ENCODE results near the gene PVALEF.
"Not testable (repeated sequence)": the region's sequence is repeated elsewhere in the genome, so short reads cannot be mapped to it uniquely, and the experiment has no call there.

PVALEF gene

DNA sequence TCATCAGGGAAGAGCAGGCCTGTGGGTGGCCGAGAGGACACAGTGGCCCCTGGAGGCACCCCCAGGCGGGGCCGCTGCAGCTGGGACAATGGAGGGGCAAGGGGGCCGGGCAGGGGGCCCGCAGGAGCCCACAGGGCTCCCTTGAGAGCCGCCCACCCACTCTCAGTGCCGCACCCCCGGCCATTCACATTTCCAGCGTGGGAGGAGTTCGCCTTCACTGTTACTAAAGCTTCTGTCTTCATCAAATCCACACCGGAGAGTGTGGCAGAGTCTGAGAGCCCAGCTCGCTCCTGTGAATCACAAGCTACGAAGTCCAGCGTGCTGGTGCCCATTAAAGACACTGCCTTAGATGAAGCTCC lies 20.9 kb upstream of the PVALEF start:
- Histone ChIP-seq H3K27ac (ENCODE audit: low read depth in 2 of 2, low read length in 2 of 2) (no peak overlapping the region), H3K4me1 (ENCODE audit: control insufficient read depth in 2 of 2, insufficient read depth in 2 of 2, low read length in 2 of 2) (peaks cover 0 to 2% of the 10 kb centered on the region in 2 donors)

DNA sequence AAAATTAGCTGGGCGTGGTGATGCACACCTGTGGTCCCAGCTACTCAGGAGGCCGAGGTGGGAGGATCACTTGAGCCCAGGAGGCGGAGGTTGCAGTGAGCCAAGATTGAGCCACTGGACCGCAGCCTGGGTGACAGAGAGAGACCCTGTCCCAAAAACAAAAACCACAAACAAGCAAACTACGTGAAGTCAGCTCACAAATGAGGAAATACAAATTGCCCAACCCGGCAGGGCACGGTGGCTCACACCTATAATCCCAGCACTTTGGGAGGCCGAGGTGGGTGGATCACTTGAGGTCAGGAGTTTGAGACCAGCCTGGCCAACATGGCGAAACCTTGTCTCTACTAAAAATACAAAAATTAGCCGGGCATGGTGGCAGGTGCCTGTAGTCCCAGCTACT lies 19.1 kb upstream of the PVALEF start:
- not testable (repeated sequence) for H3K36me3 ChIP-seq (ENCODE audit: control insufficient read depth in 2 of 2, insufficient read depth in 2 of 2, low read length in 2 of 2); H3K9ac ChIP-seq (ENCODE audit: low read depth in 1 of 2, low read length in 2 of 2); H3K27ac ChIP-seq (ENCODE audit: low read depth in 2 of 2, low read length in 2 of 2)

More for the DNA sequence above, 20.9 kb upstream of the PVALEF start:
- no peak overlapping the region for H3K4me3 ChIP-seq (ENCODE audit: low read length in 2 of 2)
- H3K36me3 ChIP-seq (ENCODE audit: control insufficient read depth in 2 of 2, insufficient read depth in 2 of 2, low read length in 2 of 2) = no peaks in the 10 kb centered on the region
- H3K9ac ChIP-seq (ENCODE audit: low read depth in 1 of 2, low read length in 2 of 2) = no peak overlapping the region
- H3K9me3 ChIP-seq (ENCODE audit: control insufficient read depth in 2 of 2, low read length in 2 of 2) = no peaks in the 10 kb centered on the region
- H3K27me3 ChIP-seq (ENCODE audit: control insufficient read depth in 2 of 2, insufficient read depth in 2 of 2, low read length in 2 of 2) = no peaks in the 10 kb centered on the region

DNA sequence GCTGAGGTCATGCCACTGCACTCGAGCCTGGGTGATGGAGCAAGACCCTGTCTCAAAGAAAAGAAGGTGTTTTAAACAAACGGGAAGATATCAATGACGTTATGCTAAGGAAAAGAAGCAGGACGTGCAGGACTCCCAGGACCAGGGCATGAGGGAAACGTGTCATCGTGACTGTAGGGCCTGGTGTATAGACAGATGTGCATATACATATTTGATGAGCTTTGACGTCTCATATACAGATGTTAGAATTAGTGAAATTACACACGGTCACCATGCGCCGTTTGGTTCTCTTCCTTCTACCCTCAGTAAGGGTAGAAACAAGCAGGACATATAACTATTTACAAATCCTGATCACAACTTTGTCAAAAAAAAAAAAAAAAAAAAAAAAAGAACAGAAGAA lies 17.6 kb upstream of the PVALEF start:
- Histone ChIP-seq H3K9ac (ENCODE audit: low read depth in 1 of 2, low read length in 2 of 2) (no peak overlapping the region), H3K27me3 (ENCODE audit: control insufficient read depth in 2 of 2, insufficient read depth in 2 of 2, low read length in 2 of 2) (peaks cover 0 to 2% of the 10 kb centered on the region in 2 donors), H3K4me1 (ENCODE audit: control insufficient read depth in 2 of 2, insufficient read depth in 2 of 2, low read length in 2 of 2) (peaks cover 0 to 2% of the 10 kb centered on the region in 2 donors), H3K27ac (ENCODE audit: low read depth in 2 of 2, low read length in 2 of 2) (no peak overlapping the region), H3K4me3 (ENCODE audit: low read length in 2 of 2) (no peak overlapping the region), H3K36me3 (ENCODE audit: control insufficient read depth in 2 of 2, insufficient read depth in 2 of 2, low read length in 2 of 2) (no peaks in the 10 kb centered on the region), H3K9me3 (ENCODE audit: control insufficient read depth in 2 of 2, low read length in 2 of 2) (no peaks in the 10 kb centered on the region)

More for the DNA sequence above, 19.1 kb upstream of the PVALEF start:
- H3K27me3 ChIP-seq (ENCODE audit: control insufficient read depth in 2 of 2, insufficient read depth in 2 of 2, low read length in 2 of 2); H3K4me3 ChIP-seq (ENCODE audit: low read length in 2 of 2); H3K4me1 ChIP-seq (ENCODE audit: control insufficient read depth in 2 of 2, insufficient read depth in 2 of 2, low read length in 2 of 2); H3K9me3 ChIP-seq (ENCODE audit: control insufficient read depth in 2 of 2, low read length in 2 of 2): not testable (repeated sequence)

DNA sequence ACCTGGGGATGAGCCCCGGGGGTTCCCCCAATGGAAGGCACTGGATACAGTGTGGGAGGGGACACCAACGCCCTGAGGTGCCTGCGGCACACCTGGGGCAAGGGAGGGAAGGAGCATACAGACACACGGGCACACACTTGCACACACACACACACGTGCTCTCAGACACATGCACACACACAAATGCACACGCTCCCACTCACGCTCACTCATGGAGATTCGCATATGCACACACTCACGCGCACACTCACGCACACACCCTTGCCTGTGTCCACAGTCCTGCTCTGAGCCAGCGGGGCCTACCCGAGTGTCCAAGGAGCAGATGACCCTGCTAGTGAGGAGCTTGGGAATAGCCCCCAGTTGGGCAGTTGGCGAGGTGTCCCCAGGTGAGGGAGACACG lies 16.7 kb upstream of the PVALEF start:
- no peak overlapping the region for H3K4me3 ChIP-seq (ENCODE audit: low read length in 2 of 2)
- H3K9ac ChIP-seq (ENCODE audit: low read depth in 1 of 2, low read length in 2 of 2) = no peak overlapping the region
- no peaks in the 10 kb centered on the region for H3K36me3 ChIP-seq (ENCODE audit: control insufficient read depth in 2 of 2, insufficient read depth in 2 of 2, low read length in 2 of 2)
- H3K27ac ChIP-seq (ENCODE audit: low read depth in 2 of 2, low read length in 2 of 2) = no peak overlapping the region
- no peaks in the 10 kb centered on the region for H3K4me1 ChIP-seq (ENCODE audit: control insufficient read depth in 2 of 2, insufficient read depth in 2 of 2, low read length in 2 of 2)
- no peaks in the 10 kb centered on the region for H3K9me3 ChIP-seq (ENCODE audit: control insufficient read depth in 2 of 2, low read length in 2 of 2)
- peaks cover 0 to 2% of the 10 kb centered on the region in 2 donors for H3K27me3 ChIP-seq (ENCODE audit: control insufficient read depth in 2 of 2, insufficient read depth in 2 of 2, low read length in 2 of 2)

DNA sequence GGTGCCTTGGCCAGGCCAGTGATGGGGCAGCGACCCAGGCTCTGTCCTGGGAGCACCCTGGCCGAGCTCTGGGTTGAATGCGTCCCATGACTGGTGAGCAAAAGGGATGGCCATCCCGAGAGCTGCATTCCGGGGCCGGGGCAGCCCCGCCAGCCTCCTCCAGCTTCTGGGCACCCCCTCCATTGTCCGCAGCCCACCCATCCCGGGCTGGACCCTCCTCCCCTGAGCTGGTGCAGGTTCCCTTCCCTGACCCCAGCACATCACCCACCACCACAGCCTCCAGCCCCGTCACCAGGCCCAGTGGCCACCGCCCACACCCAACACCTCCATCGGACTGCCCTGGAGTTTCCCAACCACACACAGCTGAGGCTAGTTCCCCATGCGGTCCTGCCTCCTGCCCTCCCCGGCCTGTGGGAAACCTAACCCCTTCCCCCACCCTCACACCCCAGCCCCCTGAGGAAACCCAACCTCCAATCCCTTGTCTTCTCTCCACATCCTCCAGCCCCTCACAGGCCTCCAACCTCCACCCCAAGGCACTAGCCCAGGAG lies 16.2 kb upstream of the PVALEF start:
- H3K27me3 ChIP-seq (ENCODE audit: control insufficient read depth in 2 of 2, insufficient read depth in 2 of 2, low read length in 2 of 2) = peaks cover 0 to 2% of the 10 kb centered on the region in 2 donors
- H3K4me1 ChIP-seq (ENCODE audit: control insufficient read depth in 2 of 2, insufficient read depth in 2 of 2, low read length in 2 of 2) = no peaks in the 10 kb centered on the region
- H3K4me3 ChIP-seq (ENCODE audit: low read length in 2 of 2) = no peak overlapping the region
- no peaks in the 10 kb centered on the region for H3K9me3 ChIP-seq (ENCODE audit: control insufficient read depth in 2 of 2, low read length in 2 of 2)
- no peak overlapping the region for H3K27ac ChIP-seq (ENCODE audit: low read depth in 2 of 2, low read length in 2 of 2)
- H3K9ac ChIP-seq (ENCODE audit: low read depth in 1 of 2, low read length in 2 of 2) = no peak overlapping the region
- H3K36me3 ChIP-seq (ENCODE audit: control insufficient read depth in 2 of 2, insufficient read depth in 2 of 2, low read length in 2 of 2) = no peaks in the 10 kb centered on the region

DNA sequence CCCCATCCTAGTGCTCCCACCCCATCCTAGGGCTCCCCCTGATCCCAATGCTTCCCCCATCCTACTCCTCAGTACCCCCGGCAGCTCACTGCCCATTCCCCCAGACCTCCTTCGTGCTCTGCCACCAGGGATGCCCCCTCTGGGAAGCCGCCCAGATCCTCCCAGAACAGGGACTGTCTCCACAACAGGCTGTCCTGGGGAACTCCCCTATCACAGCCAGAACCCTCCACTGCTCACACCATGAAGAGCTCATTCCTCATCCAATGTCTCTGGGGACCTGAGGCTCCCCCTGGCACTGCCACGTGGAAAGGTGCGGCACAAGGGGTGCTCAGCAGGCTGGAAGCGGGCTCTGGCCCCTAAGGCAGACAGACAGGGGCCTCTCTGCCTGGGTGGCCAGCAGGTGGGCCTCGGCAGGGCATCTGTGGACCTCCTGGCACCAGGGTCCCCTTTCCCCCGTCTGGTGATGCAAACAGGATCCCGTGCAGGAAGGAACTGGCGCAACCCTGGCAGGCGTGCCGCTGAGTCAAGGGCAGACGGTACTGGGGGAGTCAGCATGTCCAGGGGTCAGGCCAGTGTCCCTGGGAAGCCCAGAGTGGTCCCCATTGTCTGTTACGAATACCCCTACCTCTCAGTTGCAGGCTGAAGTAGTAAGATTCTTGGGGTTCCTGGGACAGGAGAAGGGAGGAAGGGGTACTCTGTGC lies 14.8 kb upstream of the PVALEF start:
- Histone ChIP-seq H3K27me3 (ENCODE audit: control insufficient read depth in 2 of 2, insufficient read depth in 2 of 2, low read length in 2 of 2) (peaks cover 0 to 2% of the 10 kb centered on the region in 2 donors), H3K4me3 (ENCODE audit: low read length in 2 of 2) (no peak overlapping the region), H3K27ac (ENCODE audit: low read depth in 2 of 2, low read length in 2 of 2) (no peak overlapping the region), H3K9me3 (ENCODE audit: control insufficient read depth in 2 of 2, low read length in 2 of 2) (no peaks in the 10 kb centered on the region), H3K9ac (ENCODE audit: low read depth in 1 of 2, low read length in 2 of 2) (no peak overlapping the region), H3K36me3 (ENCODE audit: control insufficient read depth in 2 of 2, insufficient read depth in 2 of 2, low read length in 2 of 2) (no peaks in the 10 kb centered on the region), H3K4me1 (ENCODE audit: control insufficient read depth in 2 of 2, insufficient read depth in 2 of 2, low read length in 2 of 2) (no peaks in the 10 kb centered on the region)

DNA sequence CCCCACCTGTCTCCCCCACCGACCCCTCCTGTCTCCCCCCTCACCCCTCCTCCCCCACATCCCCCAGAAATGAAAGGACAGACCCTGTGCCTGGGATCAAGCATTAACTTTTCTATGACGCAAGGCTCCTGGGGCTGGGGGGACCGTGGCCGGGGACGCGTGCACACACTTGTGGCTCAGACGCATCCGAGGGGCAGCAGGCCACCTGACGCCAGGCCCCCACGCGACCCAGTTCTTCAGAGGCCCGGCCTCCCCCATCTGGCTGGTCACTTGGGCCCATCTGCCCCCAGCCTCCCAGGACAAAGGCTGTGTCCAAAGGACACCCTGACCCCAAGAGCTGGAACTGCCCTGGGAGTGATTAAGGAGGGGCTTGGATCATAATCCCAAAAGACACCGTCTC lies 14.0 kb upstream of the PVALEF start:
- H3K4me3 ChIP-seq (ENCODE audit: low read length in 2 of 2) = no peak overlapping the region
- H3K36me3 ChIP-seq (ENCODE audit: control insufficient read depth in 2 of 2, insufficient read depth in 2 of 2, low read length in 2 of 2) = no peaks in the 10 kb centered on the region
- no peaks in the 10 kb centered on the region for H3K4me1 ChIP-seq (ENCODE audit: control insufficient read depth in 2 of 2, insufficient read depth in 2 of 2, low read length in 2 of 2)
- H3K27me3 ChIP-seq (ENCODE audit: control insufficient read depth in 2 of 2, insufficient read depth in 2 of 2, low read length in 2 of 2) = peaks cover 0 to 2% of the 10 kb centered on the region in 2 donors
- no peak overlapping the region for H3K9ac ChIP-seq (ENCODE audit: low read depth in 1 of 2, low read length in 2 of 2)
- no peaks in the 10 kb centered on the region for H3K9me3 ChIP-seq (ENCODE audit: control insufficient read depth in 2 of 2, low read length in 2 of 2)
- H3K27ac ChIP-seq (ENCODE audit: low read depth in 2 of 2, low read length in 2 of 2) = no peak overlapping the region

DNA sequence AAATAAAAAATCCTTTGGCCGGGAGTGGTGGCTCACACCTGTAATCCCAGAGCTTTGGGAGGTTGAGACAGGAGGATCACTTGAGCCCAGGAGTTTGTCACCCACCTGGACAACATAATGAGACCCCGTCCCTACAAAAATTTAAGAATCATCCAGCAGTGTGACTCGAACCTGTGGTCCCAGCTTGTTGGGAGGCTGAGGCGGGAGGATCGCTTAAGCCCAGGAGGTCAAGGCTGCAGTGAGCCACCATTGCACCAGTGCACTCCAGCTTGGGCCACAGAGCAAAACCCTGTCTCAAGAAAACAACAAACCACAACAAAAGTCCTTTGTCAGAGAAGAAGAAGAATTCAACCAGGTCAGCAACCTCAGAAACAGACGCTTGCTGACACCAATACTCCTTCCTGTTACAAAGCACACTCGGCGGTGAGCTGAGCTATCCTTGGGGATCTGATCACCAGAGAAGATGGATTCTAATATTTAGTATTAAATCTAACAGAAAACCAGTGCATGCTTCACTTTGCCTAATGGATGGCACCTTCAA lies 12.9 kb upstream of the PVALEF start:
- Histone ChIP-seq H3K27ac (ENCODE audit: low read depth in 2 of 2, low read length in 2 of 2) (no peak overlapping the region), H3K4me1 (ENCODE audit: control insufficient read depth in 2 of 2, insufficient read depth in 2 of 2, low read length in 2 of 2) (no peaks in the 10 kb centered on the region), H3K9me3 (ENCODE audit: control insufficient read depth in 2 of 2, low read length in 2 of 2) (no peaks in the 10 kb centered on the region), H3K36me3 (ENCODE audit: control insufficient read depth in 2 of 2, insufficient read depth in 2 of 2, low read length in 2 of 2) (no peaks in the 10 kb centered on the region), H3K4me3 (ENCODE audit: low read length in 2 of 2) (no peak overlapping the region), H3K27me3 (ENCODE audit: control insufficient read depth in 2 of 2, insufficient read depth in 2 of 2, low read length in 2 of 2) (peaks cover 0 to 2% of the 10 kb centered on the region in 2 donors), H3K9ac (ENCODE audit: low read depth in 1 of 2, low read length in 2 of 2) (no peak overlapping the region)

DNA sequence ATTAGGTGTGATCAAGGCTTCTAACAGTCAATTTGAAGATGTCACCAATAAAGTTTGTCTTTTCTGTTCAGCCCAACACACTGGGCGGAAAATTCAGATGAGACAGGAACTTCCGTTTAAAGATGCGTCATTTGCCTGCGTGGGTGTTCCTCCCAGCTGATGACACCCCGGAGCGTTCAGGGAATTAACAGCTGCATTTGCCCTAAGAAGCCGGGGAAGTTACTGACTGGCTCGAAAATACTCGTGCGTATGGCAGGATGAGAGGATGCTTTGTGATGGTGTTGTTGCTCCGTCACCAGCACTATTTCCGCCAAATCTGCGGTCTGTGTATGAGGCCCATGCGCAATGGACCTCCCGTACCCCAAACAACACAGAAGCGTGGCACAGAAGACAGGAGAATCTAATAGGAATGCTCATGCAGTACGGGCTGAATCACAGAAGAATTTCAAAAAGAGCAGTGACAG lies 11.9 kb upstream of the PVALEF start:
- Histone ChIP-seq H3K27ac (ENCODE audit: low read depth in 2 of 2, low read length in 2 of 2) (peak overlapping the region in 1 of 2 donors; percentile 9), H3K4me1 (ENCODE audit: control insufficient read depth in 2 of 2, insufficient read depth in 2 of 2, low read length in 2 of 2) (no peaks in the 10 kb centered on the region)

DNA sequence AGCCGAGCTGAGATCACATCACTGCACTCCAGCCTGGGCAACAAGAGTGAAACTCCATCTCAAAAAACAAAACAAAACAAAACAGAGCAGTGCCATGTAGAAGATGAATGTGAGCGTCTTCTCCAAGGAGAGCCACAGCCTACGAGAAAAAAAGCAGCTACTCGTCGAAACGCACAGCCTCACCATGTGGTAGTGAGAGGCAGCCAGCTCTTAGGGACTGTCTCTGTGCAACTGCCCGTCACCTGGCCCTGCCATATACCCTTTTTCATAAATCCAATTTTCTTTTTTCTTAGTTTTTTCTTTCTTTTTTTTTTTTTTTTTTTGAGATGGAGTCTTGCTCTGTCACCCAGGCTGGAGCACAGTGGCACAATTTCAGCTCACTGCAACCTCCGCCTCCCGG lies 11.3 kb upstream of the PVALEF start:
- not testable (repeated sequence) for H3K9me3 ChIP-seq (ENCODE audit: control insufficient read depth in 2 of 2, low read length in 2 of 2); H3K27ac ChIP-seq (ENCODE audit: low read depth in 2 of 2, low read length in 2 of 2); H3K4me3 ChIP-seq (ENCODE audit: low read length in 2 of 2); H3K9ac ChIP-seq (ENCODE audit: low read depth in 1 of 2, low read length in 2 of 2); H3K36me3 ChIP-seq (ENCODE audit: control insufficient read depth in 2 of 2, insufficient read depth in 2 of 2, low read length in 2 of 2); H3K4me1 ChIP-seq (ENCODE audit: control insufficient read depth in 2 of 2, insufficient read depth in 2 of 2, low read length in 2 of 2); H3K27me3 ChIP-seq (ENCODE audit: control insufficient read depth in 2 of 2, insufficient read depth in 2 of 2, low read length in 2 of 2)

More for the DNA sequence above, 11.9 kb upstream of the PVALEF start:
- H3K9me3 ChIP-seq (ENCODE audit: control insufficient read depth in 2 of 2, low read length in 2 of 2) = no peaks in the 10 kb centered on the region
- no peak overlapping the region for H3K4me3 ChIP-seq (ENCODE audit: low read length in 2 of 2)
- H3K36me3 ChIP-seq (ENCODE audit: control insufficient read depth in 2 of 2, insufficient read depth in 2 of 2, low read length in 2 of 2) = no peaks in the 10 kb centered on the region
- H3K27me3 ChIP-seq (ENCODE audit: control insufficient read depth in 2 of 2, insufficient read depth in 2 of 2, low read length in 2 of 2) = peaks cover 0 to 2% of the 10 kb centered on the region in 2 donors
- no peak overlapping the region for H3K9ac ChIP-seq (ENCODE audit: low read depth in 1 of 2, low read length in 2 of 2)
